GM18517 (cell line): ENCODE measurements around the gene KCNAB1.

Experiments
- ATAC-seq: cut with Tn5 transposase; IDR thresholded peaks from one replicate; pipeline ENCODE4 v1.9.1; 2021; ENCODE audit warnings: mild to moderate bottlenecking, moderate library complexity; ENCODE audit not compliant: unreplicated experiment

The KCNAB1 gene

DNA sequence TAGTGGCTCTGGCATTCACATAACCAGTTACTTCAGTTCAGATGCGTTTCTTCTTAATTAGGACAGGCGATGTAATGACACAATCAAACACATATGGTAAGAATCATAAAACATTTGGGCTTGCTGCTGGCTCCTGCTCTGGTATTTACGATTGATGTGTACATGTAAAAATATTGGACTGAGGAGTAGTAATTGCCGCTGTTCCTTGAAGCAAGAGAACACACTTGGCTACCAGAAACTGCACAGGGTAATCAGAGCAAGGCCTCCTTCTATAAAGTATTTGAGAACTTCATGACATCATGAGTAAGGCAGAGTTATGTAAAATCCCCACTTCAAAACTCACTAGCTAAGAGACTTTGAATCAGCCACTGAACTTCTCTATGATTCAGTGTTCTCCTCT lies 276.5 kb downstream of the KCNAB1 start:
- no peak for ATAC-seq

DNA sequence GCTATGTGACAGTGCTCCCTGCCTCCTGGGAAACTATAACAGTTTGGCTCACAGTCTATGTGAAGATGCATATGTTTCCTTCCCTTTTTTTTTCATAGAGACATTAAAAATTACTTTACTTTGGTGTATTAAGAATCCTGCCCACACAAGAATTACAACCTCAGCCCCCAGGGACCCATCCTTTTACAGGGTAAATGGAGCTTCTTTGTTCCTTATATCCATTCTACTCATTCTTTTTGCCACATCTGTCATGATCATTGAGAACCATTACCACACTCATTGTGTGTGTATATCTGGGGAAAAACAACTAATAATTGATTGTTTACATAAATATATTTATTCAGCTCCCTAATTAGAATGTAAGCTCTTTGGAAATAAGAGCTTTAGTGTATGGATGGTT lies 277.2 kb downstream of the KCNAB1 start:
- ATAC-seq: no peak

DNA sequence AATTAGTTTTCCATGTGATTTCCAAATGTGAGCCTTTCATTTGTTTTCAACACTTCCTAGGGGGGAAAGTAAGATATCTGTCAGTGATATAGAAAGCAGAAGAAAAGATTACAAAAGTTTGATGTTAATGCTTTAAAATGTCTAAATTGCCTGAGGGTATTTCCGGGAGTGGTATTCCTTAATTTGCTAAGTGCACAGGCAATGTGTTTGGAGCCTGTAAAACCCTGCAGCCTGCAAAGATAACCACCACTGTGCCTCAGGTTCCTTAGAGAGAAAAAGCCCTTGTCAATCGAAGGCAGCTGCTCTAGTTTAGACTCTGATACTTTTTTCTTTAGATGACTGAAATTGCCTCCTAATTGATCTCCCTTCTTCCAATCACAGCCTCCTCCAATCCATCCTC lies 279.7 kb downstream of the KCNAB1 start:
- ATAC-seq: no peak

DNA sequence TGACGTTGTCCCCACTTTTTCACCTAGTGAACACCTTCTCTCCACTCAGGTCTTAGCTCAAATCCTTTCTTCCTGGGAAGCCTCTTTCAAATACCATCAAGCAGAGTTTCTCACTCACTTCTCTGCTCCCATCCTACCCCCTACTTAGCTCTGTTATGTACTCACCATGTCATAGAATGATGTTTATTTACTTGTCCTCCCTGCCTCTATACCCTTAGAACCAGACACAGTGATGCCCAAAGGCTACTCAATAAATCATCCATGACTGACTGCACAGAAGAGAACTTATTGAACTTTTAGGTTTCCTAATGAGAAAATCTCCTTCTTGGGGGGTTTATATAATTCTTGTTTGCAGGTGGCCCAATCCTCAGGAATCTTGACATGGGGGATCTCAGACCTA lies 280.4 kb downstream of the KCNAB1 start:
- ATAC-seq: no peak

DNA sequence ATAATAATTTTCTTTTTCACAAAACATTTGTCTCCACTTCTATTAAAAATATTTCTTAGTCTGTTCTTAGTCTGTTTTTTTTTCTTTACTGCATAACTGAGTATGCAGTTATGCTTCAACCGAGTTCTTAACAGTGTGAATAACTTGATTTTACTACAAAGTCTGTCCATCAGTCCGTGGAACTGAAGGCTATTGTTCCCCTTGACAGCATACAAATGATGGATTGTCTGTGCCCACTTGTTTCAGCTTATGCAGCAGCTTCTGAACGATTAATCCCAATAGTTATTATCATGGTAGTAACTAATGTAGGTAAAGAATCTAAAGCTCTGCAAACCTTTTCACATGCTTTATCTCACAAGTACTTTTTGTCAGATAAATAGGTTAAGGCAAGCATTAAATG lies 283.8 kb downstream of the KCNAB1 start:
- ATAC-seq: no peak

DNA sequence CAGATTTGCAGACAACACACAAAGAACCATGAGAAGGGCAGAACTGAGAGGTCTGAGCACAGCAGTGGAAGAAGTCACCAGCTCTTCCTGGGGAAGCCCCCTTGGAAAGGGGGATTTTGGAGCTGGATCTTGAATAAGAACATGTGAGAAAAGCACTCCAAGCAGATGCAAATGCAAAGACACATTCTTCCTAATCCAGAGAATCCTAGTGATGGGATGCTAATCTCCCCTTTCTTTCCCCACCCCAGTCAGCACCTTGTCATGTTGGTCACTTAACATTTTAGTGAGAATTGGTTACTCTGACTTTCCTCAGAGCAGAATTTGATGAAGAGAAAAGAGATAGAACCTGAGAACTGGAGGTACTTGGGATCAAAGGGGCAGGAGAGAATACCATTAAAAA lies 286.0 kb downstream of the KCNAB1 start:
- no peak for ATAC-seq

DNA sequence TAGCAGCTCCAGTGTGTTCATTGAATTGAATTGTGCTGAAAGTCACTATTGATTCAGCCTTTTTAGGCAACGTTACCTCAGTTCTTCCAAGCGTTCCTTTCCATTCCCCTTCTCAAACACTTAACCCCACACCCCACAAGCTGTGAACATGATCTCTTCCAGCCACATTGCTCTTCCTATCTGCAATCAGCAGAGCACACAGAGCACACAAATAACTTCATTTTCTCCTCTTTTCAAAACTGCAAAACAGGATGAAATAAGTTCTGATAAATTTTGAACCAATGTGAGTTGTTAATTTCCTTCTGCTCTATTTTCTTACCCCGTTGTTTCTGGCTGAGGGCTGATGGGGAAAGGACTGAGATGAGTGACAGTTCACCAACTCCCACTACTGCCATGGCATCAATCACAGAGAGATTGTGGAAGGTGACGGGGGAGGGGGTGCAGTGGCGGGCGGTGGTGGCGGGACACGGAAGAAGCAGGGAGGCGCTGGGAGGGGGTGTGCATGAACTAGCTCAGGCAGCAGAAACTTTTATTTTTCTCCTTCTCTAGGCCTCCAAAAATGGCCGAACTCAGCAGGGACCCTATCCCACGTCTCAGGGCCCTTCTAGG lies 287.3 kb downstream of the KCNAB1 start:
- ATAC-seq: no peak

DNA sequence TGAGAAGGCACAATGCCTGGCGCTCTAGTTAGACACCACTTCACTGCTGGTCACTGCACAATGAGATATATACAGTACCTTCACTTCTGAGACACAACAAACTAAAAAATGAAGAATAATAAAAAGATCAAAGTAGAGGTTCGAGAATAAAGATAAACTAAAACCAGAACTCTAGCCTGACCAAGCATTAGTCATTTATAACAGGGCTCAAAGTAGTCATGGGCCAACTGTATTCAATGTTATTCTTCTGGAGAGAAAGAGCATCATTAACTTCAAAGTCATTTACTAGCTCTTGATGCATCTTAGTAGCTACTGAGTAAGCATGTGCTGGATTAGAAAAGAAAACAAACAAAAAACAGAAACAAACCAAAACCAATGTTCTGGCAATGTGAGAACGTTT lies 289.3 kb downstream of the KCNAB1 start:
- ATAC-seq: no peak

DNA sequence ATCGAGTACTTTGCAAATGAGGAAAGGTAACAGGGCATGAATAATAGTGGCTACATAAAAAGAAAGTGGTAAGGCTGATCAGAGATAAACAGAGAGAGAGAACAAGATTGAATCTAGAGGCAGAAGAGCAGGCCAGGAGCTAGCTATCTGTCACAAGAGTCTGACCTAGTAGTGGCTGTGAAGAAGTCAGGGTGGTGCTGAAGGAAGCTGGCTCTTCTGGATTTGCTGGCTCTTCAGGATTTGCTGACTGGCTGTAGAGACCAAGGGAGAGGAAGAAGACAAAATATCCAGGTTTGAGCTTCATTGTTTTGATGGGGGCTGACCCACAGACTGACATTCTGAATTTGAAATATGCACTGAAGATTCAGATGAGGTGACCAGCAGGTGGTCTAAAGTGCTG lies 292.2 kb downstream of the KCNAB1 start:
- ATAC-seq: no peak

DNA sequence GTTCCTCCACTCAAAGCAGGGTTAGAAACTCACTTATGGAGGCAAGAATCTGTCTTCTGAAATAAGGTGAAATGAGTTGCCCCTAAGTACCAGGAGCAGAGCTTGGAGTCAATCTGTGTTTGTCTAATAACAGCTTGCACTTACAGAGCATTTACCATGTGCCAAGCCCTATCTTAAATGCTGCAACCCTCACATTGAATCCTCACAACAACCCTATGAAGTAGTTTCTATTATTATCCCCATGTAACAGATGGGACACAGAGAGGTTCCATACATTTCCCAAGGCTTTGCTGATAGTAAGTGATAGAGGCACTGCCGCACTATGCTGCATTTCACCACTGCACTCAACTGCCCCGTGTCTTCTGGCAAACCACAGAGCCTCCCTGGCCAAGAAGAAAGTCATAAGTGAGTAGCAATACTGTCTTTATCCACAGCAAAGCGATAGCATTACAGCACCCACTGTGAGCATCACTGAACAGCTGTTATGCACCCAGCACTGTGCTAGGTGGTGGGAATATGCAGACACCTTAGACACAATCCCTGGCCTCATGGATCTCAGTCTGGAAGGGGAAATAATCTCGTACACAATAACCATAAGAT lies 293.0 kb downstream of the KCNAB1 start:
- ATAC-seq: no peak

DNA sequence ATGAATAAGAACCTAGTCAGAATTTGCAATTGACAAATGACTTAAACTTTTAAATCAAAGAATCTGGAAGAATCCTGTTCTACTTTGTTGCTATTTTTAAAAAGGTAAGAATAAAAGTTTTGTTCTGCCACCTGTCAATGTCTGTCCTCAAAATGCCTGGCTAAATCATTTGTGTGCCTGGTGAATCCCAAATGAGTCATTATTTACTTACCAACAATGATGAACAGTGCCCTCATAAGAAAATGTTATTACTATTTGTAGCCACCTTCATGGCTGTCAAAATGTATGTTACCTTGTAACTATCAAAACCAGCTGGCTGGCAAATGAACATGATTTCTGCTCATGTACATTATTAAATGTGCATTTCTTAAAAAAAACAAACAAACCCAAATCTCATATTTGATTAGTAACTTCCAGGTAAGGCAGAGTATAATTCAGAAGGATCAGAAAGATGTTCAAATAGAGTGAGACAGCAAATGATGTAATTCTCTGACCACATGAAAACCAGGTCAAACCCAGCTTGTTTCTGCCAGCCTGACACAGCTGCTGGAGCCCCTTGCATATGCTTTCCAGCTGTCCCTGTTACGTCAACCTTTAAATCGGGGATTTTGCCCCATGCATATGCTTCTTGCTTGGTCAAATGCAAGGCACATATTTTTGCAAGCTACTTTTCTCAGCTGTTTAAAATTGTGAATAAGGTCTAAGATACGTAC lies 296.6 kb downstream of the KCNAB1 start:
- no peak for ATAC-seq

DNA sequence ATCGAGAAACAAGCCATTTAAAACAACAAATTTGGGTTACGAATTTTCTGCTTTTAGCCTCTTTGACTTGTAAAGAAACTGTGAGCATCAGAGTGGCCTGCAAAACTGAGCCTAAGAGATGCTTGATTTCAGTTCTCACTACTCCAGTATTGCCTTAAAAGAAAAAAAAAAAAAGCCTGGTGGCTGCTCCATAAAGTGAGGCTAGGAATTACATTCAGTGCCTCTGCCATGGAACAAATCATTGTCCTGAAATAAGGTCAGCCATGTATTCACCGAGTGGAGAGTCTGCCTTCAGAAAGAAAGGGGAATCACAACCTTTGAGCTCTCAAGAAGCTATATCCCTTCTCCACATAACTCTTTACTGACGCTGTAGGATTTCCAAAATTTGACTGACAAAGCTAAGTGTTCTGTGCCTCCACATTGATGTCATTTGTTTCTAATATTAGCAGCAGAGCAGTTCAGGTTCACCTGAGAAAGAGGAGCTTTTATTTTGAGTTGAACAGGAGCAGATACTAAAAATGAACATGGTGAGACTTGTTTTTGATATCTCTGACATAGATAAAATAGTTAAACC lies 297.3 kb downstream of the KCNAB1 start:
- ATAC-seq: no peak

DNA sequence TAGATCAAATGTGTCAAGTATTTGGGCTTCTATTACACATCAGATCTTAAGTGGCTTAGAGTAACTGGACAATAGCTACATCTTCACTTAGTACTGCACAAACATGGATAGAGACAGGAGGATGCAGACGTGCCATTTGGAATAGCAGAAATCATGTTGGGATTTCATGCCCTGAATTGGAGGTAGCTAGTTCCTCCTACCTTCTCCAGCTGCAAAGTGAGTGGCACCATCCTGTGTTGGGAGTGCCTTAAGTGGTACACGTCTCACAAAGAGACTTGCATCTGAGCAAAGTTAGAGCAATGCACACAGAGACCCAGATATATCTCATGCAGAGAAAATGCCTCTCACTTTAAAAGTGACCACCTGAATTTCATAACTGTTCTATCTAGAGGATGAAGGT lies 298.1 kb downstream of the KCNAB1 start:
- no peak for ATAC-seq

DNA sequence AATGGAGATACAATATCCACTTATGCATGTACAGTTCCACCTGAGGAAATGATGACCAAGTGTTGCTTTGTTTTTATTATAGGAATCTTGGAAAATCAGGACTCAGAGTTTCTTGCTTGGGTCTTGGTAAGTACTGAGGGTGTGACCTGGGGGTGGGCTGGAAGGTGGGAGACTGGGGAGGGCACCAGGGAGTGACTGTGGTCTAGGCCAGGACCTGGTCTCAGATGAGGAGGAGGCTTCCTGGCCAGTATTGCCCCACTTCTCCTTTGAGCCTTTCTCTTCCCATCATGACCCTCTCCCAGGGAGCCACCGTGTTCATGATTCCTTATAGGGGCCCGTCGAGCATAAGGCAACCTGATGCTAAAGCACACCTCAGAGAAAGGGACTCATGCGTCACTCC lies 301.2 kb downstream of the KCNAB1 start:
- ATAC-seq: no peak

DNA sequence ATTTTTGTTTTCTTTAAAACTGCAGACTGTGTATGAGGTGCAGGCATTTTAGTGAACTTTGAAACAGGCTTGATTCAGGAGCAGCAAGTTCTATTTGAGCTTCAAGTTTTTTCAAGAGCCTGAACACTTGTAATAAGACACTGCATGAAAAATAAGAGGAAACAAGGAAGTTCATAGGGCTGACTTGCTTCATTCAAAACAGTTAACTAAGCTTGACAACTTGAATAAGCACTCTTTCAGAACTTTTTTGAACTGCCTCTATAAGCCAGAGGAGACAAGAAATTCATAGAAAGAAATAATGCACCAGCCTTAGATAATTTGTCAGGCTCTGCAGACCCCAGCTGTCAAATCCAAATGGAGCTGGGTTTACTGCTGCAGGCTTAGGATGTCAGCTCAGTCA lies 304.4 kb downstream of the KCNAB1 start:
- no peak for ATAC-seq

DNA sequence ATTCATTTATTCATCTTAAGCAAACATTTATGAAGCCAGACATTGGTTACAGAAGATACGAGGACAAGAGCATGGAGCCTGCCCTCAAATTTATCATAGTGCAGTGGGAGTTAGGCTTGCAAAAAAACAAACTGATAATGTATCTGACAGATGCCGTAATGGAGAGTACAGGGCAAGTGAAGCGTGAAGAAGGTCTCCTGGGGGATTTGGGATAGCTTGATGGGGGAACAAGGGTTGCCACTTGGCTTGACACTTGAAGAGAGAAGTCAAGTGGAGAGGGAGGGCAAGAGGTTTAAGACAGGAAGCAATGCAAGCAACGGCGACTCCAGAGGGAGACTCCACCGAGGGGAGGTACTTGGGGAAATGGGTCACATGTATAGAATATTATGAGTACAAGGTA lies 305.3 kb downstream of the KCNAB1 start:
- no peak for ATAC-seq

DNA sequence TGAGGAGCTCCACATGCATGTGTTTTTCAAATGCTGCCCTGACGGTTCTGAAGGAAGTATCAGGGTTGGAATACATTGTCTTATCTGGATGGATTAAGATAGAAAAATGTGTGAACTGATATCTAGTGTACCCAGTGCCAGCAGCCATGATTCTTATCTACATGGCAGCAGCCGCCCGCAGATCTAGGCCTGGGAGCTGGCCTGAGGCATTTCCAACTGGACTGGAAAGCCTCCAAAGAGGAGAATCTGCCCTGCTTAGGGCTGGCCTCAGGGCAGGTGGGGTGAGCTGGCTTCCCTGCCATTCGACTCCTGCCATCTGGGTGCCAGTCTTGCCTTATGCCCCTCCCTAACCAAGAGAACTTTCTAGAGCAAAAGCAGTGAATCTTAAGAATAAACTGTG lies 308.7 kb downstream of the KCNAB1 start:
- no peak for ATAC-seq

DNA sequence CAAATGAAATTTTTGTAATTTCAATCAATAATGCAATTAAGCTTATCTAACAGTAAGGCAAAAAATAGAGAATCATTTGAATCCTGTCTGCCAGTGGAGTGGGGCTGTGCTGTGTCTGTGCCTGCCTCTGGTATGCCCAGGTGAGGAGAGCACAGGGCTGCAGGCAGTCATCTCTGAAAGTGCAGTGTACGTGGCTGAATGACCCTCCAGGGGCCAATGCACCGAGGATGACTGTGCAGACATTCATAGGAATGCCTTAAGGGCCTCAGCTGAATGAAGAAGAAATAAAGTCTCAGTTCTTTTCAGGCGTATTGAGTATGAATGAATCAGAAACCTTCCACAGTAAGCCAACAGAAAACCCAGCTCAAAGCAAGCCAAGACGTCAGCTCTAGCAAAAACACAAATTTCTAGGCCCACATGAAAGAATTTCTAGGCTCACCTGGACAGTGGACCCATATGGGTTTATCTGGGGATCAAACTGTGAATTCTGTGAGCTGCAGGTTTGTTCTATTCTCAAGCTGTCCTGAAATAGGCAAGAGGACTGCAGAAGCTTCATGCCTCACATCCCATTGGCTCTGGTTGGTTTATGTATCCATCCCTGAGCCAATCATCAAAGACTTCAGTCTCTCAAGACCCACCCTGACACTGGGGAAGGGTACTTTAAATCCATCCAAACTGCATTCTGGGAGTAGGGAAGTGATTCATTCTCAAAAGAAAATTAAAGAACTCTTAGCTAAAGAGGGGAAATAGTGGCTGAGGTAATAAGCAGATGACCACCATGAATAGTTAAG lies 311.2 kb downstream of the KCNAB1 start:
- no peak for ATAC-seq

DNA sequence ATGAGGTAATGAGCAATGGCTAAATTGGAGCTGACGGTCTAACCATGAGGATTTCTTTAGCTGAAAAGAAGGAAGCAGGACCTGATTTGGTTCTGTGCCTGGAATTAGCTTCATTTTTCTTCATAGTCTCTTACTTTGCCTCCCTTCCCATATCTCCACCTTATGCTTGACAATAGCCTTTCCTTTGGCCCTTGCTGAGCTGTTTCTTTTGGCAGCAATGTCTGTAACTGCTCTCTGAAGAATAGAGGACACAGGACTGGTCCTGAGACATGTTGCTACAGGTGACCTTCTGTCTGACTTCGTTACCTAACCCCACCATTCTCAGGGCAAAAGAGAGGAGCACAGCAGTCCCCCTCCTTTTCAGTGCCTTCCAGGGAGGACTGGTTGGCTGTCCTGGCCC lies 312.2 kb downstream of the KCNAB1 start:
- ATAC-seq: no peak

DNA sequence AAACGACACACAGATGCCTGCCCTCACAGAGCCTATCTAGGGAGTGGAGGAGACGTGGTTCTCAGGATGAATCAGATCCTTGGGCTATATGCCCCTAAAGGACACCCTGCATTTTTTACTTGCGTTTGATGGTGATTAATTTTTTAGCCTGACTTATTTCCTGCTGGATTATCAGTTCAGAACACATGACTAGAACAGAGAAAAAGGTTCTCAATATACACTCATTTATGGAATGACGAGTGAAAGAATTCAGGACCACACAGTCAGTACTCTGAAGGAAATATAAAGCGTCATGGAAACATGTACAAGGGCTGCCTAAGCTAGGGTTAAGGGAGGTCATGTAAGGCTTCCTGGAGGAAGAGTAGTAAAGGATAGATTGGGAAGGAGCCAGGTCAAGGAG lies 312.8 kb downstream of the KCNAB1 start:
- ATAC-seq: no peak

DNA sequence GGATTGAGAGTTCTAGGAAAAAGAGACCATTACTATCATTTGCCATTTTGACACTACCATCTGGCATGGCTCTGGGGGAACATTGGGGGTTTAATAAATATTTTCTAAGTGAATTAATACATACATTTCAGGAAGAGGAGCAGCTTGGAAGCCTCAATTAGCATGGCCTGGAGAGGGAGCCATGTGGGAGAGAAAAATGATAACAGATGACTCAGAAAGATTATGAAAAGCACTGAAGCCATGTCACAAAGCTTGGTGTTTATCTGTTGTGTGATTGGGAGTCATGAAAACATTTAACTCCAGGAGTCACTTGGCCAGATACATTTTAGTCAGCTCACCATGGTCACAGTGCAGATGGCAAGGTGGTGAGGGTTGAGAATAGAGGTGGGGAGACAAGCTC lies 313.5 kb downstream of the KCNAB1 start:
- ATAC-seq: no peak

DNA sequence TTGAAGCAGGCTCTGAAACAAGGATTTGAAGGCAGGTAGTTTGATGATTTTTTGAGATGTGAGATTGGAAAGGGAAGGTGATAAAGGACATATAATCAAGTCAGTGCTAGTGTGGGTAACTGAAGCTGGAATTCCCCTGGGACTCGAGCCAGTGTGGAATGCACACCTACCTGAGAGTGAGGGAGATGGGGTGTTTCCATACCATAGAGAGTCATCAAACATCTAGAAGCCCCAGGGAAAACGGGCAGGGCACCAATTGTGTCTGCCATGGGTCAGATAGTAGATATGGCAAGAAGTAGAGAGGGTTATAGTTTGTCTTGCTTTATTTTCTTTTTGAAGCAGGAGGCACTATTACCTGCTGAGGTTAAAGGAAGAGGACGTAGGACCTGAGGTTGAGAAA lies 314.5 kb downstream of the KCNAB1 start:
- no peak for ATAC-seq
